ENCODE measurements around the gene CTAGE1. TPM values are rescaled to one million over a fixed set of nuclear protein-coding genes. Genes with fewer than 3 reads are reported as not detected.
"Not testable (repeated sequence)": the region's sequence is repeated elsewhere in the genome, so short reads cannot be mapped to it uniquely, and the experiment has no call there.

Gene CTAGE1
- total and polyA plus RNA-seq, 9 donors = not detected

DNA sequence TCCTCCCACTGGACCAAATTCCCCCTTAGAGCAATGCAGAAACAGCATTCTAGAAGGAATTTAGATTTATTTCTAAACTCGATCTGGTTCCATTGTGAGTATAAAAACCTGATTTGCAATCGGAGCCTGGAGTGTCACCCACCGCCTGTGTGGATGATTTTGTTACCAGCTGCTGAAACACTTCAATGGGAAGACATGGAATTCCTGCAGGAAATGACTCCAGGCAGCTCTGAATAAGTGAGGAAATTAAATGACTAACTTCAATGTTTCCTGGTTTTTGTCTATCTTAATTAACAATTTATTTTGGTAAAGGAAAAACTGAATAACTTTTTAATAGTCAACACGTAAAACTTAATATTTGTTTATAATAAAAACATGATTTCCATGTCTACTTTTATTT, 19.3 kb downstream of the CTAGE1 start:
- Histone ChIP-seq H3K27me3 (ENCODE audit: control insufficient read depth, insufficient read depth, low read length) (no peaks in the 10 kb centered on the region), H3K4me1 (ENCODE audit: control insufficient read depth, insufficient read depth, low read length) (no peaks in the 10 kb centered on the region), H3K4me3 (ENCODE audit: low read length) (no peak overlapping the region), H3K36me3 (ENCODE audit: control insufficient read depth, insufficient read depth, low read length) (no peaks in the 10 kb centered on the region), H3K9me3 (replicated peaks; ENCODE audit: control insufficient read depth, low read depth, low read length) (no peaks in the 10 kb centered on the region), H3K27ac (ENCODE audit: low read length) (no peak overlapping the region)
- peak; percentile 34 for DNase-seq
- 22% methylated on average over 3 of the region's 4 CpGs for WGBS (ENCODE audit: insufficient coverage)

DNA sequence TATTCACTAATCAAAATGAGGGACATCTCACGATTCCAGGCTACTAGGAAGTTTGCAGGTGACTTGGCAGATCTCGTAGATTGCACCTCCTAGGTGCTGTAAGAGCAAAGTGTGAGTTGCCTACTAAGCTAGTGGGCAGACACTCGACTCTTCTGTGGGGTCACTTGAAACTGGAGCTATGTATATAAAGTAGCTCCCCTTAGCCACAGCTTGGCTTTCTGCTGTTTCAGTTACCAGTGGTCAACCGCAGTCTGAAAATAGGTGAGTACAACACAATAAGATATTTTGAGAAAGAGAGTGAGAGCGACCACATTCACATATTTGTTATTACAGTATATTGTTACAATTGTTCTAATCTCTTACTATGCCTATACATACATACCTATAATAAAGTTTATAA, 23.3 kb downstream of the CTAGE1 start:
- Histone ChIP-seq H3K27me3 (ENCODE audit: control insufficient read depth, insufficient read depth, low read length) (no peaks in the 10 kb centered on the region), H3K36me3 (ENCODE audit: control insufficient read depth, insufficient read depth, low read length) (no peaks in the 10 kb centered on the region), H3K4me3 (ENCODE audit: low read length) (no peak overlapping the region), H3K4me1 (ENCODE audit: control insufficient read depth, insufficient read depth, low read length) (no peaks in the 10 kb centered on the region), H3K9me3 (replicated peaks; ENCODE audit: control insufficient read depth, low read depth, low read length) (no peaks in the 10 kb centered on the region), H3K27ac (ENCODE audit: low read length) (no peak overlapping the region)
- DNase-seq = no peak
- WGBS (ENCODE audit: insufficient coverage) = no CpG with 5 or more reads among the region's 5 CpGs

DNA sequence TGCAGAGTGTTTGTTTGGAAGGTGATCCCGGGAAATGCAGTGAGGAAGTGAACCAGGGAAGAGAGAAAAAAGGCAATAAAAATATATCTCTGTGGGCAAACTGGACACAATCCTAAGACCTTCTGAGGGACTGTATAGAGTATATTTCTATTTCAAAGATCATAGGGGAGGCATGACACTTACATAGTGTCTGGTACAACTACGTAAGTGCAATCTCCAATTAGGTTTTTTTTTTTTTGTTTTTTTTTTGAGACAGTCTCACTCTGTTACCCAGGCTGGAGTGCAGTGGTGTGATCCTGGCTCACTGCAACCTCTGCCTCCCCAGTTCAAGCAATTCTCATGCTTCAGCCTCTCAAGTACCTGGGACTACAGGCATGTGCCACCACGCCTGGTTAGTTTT, 24.6 kb downstream of the CTAGE1 start:
- not testable (repeated sequence) for H3K4me3 ChIP-seq (ENCODE audit: low read length); DNase-seq; H3K9me3 ChIP-seq (replicated peaks; ENCODE audit: control insufficient read depth, low read depth, low read length); H3K4me1 ChIP-seq (ENCODE audit: control insufficient read depth, insufficient read depth, low read length); H3K27me3 ChIP-seq (ENCODE audit: control insufficient read depth, insufficient read depth, low read length); H3K27ac ChIP-seq (ENCODE audit: low read length); H3K36me3 ChIP-seq (ENCODE audit: control insufficient read depth, insufficient read depth, low read length)
- WGBS (ENCODE audit: insufficient coverage) = 63% methylated on average over 1 of the region's 3 CpGs

DNA sequence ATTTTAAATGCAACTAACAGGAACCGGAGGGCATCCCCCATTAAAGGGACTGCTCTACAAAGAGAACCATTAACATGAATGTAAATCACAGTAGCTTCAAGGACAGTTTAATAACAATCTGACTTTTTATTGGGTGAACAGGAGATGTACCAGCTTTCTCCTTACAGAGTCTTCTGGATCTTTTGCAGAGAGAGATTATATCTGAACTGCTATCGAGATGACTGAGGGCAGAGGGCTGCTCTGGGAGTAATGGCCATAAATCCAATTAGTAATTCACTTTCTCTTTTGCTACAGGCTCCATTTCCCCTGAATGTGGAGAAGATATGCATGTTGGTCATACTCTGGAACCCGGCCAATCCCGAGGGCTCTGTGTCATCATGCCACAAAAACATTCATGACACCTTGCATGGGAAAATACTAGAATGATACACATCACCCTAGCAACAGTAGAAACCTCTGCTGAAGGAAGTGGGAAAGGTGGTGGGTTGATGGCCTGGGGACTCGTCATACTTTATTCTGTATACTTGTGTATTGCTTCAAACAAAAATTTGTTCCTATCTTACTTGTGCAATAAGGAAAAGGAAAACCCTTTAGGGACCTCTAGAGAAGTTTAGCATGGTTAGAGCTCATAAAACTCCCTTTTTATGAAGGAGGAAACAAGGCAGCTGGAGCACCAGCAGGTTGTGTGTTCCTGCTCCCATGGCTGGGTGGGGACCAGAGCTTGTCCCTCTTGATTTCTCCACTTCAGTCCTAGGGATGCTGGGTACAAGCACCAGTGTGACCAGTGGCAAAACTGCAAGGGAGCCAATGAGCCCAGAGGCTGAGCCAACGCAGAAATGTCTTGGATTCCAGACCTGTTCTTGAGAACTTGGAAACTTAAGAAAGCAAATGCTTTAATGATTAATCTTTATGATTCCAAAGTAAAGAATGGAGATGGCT, 26.0 kb downstream of the CTAGE1 start:
- Histone ChIP-seq H3K4me1 (ENCODE audit: control insufficient read depth, insufficient read depth, low read length) (no peaks in the 10 kb centered on the region), H3K4me3 (ENCODE audit: low read length) (no peak overlapping the region), H3K27me3 (ENCODE audit: control insufficient read depth, insufficient read depth, low read length) (no peaks in the 10 kb centered on the region), H3K9me3 (replicated peaks; ENCODE audit: control insufficient read depth, low read depth, low read length) (no peaks in the 10 kb centered on the region), H3K27ac (ENCODE audit: low read length) (no peak overlapping the region), H3K36me3 (ENCODE audit: control insufficient read depth, insufficient read depth, low read length) (no peaks in the 10 kb centered on the region)
- DNase-seq = no peak
- no CpG with 5 or more reads among the region's 6 CpGs for WGBS (ENCODE audit: insufficient coverage)

DNA sequence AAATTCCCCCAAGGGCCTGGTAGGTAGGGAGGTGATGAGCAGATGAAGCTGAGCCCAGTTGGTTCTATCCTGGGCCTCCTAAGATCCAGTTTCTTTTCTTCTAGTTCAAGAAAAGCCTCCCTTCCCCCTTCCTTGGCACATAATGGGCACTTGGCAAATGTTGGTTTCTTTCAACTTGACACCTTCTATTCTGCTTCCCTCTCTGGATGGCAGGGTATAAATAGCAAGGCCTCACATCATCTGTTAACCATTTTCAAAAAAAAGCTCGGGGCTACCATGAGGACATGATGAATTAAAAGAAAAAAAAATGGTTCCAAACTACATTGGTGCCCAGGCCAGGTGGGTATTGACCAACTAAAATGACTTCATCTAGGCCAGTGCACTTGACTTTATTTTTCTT, 29.9 kb downstream of the CTAGE1 start:
- Histone ChIP-seq H3K36me3 (ENCODE audit: control insufficient read depth, insufficient read depth, low read length) (no peaks in the 10 kb centered on the region), H3K4me3 (ENCODE audit: low read length) (no peak overlapping the region), H3K27me3 (ENCODE audit: control insufficient read depth, insufficient read depth, low read length) (no peaks in the 10 kb centered on the region), H3K27ac (ENCODE audit: low read length) (no peak overlapping the region), H3K4me1 (ENCODE audit: control insufficient read depth, insufficient read depth, low read length) (no peaks in the 10 kb centered on the region), H3K9me3 (replicated peaks; ENCODE audit: control insufficient read depth, low read depth, low read length) (no peaks in the 10 kb centered on the region)
- DNase-seq = peak; percentile 26
- no CpG with 5 or more reads among the region's 1 CpG for WGBS (ENCODE audit: insufficient coverage)

DNA sequence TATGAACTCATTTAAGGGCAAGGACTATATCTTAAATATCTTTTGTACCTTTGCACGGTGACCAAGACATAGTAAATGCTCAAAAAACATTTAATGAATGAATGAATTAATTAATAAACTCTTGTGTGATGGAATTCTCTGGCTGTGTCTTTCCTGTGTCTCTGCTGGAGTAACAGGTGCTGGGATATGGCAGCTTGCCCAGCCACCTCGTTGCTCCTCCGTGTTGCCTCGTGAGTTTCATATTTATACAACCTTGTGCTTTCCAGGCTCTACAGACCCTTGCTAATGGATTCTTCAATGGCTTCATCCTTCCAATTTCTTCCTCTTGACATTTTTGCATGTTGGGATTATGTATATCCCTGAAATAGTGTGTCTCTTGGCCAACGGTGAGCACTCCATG, 30.4 kb downstream of the CTAGE1 start:
- DNase-seq = peak; percentile 24
- no peaks in the 10 kb centered on the region for H3K9me3 ChIP-seq (replicated peaks; ENCODE audit: control insufficient read depth, low read depth, low read length)
- WGBS (ENCODE audit: insufficient coverage) = no CpG with 5 or more reads among the region's 5 CpGs
- H3K4me1 ChIP-seq (ENCODE audit: control insufficient read depth, insufficient read depth, low read length) = no peaks in the 10 kb centered on the region
- no peaks in the 10 kb centered on the region for H3K36me3 ChIP-seq (ENCODE audit: control insufficient read depth, insufficient read depth, low read length)
- H3K27ac ChIP-seq (ENCODE audit: low read length) = no peak overlapping the region
- no peak overlapping the region for H3K4me3 ChIP-seq (ENCODE audit: low read length)
- no peaks in the 10 kb centered on the region for H3K27me3 ChIP-seq (ENCODE audit: control insufficient read depth, insufficient read depth, low read length)

DNA sequence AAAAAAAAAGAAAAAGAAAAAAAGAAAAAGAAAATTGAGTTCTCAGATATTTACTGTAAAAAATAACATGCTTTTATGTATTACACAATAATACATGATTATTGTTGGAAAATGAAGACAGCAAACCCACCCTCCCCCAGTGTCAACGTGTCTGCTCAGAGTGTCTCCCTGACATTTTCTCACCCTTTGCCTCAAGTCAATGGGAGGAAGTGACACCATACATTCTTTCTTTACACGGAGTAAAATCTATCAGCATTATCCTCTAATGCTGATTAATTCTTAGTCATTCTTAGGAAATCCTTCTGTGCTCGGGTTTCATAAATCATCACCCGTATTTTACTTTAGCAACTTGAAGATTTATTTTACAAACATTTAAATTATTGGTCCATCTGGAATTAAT, 32.0 kb downstream of the CTAGE1 start:
- no peaks in the 10 kb centered on the region for H3K36me3 ChIP-seq (ENCODE audit: control insufficient read depth, insufficient read depth, low read length)
- no peak overlapping the region for H3K27ac ChIP-seq (ENCODE audit: low read length)
- no peak overlapping the region for H3K4me3 ChIP-seq (ENCODE audit: low read length)
- peak; percentile 9 for DNase-seq
- H3K4me1 ChIP-seq (ENCODE audit: control insufficient read depth, insufficient read depth, low read length) = no peaks in the 10 kb centered on the region
- no peaks in the 10 kb centered on the region for H3K9me3 ChIP-seq (replicated peaks; ENCODE audit: control insufficient read depth, low read depth, low read length)
- 43% methylated on average over 1 of the region's 4 CpGs for WGBS (ENCODE audit: insufficient coverage)
- no peaks in the 10 kb centered on the region for H3K27me3 ChIP-seq (ENCODE audit: control insufficient read depth, insufficient read depth, low read length)

DNA sequence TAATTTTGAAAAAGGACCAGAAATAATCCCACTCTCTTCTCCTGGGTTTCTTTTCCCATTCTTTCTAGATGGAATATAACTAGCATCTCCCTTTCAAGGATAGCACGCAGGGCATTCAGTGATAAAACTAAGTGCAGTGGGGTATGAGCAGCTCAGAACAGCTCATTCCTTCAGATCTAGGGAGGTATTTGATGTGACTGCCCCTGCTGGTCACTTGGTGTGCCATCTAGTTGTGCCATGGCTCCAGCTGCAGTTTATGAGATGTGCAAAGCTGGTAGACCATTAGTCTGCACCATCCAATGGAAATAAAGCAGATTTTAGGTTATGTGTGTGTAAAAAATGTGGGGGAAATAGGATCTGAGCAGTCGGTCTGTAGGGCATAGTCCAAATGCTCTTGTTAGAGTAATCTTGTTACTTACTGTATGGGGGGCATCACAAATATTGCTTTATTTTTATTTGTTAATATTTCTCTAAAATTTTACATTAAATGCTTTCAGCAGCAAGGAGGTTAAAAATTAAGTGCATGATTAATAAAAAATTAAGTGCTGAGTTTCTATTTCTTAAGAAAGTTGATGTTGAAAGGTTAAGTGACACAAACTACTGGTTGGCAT, 38.9 kb downstream of the CTAGE1 start:
- Histone ChIP-seq H3K4me3 (ENCODE audit: low read length) (no peak overlapping the region), H3K36me3 (ENCODE audit: control insufficient read depth, insufficient read depth, low read length) (no peaks in the 10 kb centered on the region), H3K9me3 (replicated peaks; ENCODE audit: control insufficient read depth, low read depth, low read length) (no peaks in the 10 kb centered on the region), H3K27me3 (ENCODE audit: control insufficient read depth, insufficient read depth, low read length) (no peaks in the 10 kb centered on the region), H3K27ac (ENCODE audit: low read length) (no peak overlapping the region), H3K4me1 (ENCODE audit: control insufficient read depth, insufficient read depth, low read length) (no peaks in the 10 kb centered on the region)
- no CpG with 5 or more reads among the region's 2 CpGs for WGBS (ENCODE audit: insufficient coverage)
- DNase-seq = no peak

DNA sequence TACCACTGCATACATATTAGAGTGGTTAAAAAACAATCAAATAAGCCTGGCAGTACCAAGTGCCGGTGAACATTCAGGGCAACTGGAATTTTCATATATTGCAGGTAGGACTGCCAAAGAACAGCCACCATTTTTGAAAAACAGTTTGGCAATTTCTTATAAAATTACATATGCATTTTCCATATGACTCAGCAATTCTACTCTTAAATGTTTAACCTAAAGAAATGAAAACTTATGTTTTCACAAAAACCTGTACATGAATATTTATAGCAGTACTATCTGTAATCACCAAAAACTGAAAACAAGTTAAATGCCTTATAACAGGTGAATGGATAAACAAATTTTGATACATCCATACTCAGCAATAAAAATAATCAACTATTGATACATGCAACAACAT, 39.9 kb downstream of the CTAGE1 start:
- H3K4me3 ChIP-seq (ENCODE audit: low read length) = no peak overlapping the region
- H3K4me1 ChIP-seq (ENCODE audit: control insufficient read depth, insufficient read depth, low read length) = no peaks in the 10 kb centered on the region
- H3K36me3 ChIP-seq (ENCODE audit: control insufficient read depth, insufficient read depth, low read length) = no peaks in the 10 kb centered on the region
- DNase-seq = no peak
- no peaks in the 10 kb centered on the region for H3K9me3 ChIP-seq (replicated peaks; ENCODE audit: control insufficient read depth, low read depth, low read length)
- 100% methylated on average over 1 of the region's 1 CpG for WGBS (ENCODE audit: insufficient coverage)
- H3K27ac ChIP-seq (ENCODE audit: low read length) = no peak overlapping the region
- no peaks in the 10 kb centered on the region for H3K27me3 ChIP-seq (ENCODE audit: control insufficient read depth, insufficient read depth, low read length)

DNA sequence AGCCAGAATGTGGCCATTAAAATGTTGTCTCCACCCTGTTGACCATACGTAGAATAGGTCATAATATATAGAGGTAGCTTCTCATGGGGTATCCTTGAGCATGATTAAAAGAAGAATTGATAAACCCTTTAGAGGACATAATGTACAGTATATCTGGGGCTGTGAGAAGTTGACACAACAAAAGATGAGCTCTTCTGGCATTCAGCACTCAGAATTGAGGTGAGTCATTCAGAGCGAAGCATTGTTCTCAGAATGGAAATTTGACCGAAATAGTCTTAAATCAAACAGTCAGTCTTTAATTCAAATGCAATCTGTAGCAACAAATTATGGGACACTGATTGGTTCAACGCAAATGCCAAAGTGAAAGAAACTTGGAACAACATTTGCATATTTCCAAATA, 47.3 kb downstream of the CTAGE1 start:
- no peak overlapping the region for H3K4me3 ChIP-seq (ENCODE audit: low read length)
- H3K36me3 ChIP-seq (ENCODE audit: control insufficient read depth, insufficient read depth, low read length) = no peaks in the 10 kb centered on the region
- WGBS (ENCODE audit: insufficient coverage) = no CpG with 5 or more reads among the region's 4 CpGs
- no peaks in the 10 kb centered on the region for H3K4me1 ChIP-seq (ENCODE audit: control insufficient read depth, insufficient read depth, low read length)
- H3K9me3 ChIP-seq (replicated peaks; ENCODE audit: control insufficient read depth, low read depth, low read length) = no peaks in the 10 kb centered on the region
- no peak overlapping the region for H3K27ac ChIP-seq (ENCODE audit: low read length)
- DNase-seq = no peak
- H3K27me3 ChIP-seq (ENCODE audit: control insufficient read depth, insufficient read depth, low read length) = no peaks in the 10 kb centered on the region

Data from muscle of leg (tissue), 11 donors.